Fibroblast of upper back skin (primary cell): ENCODE data around the gene FTCD.
A peak's percentile ranks its signal among the peaks of the same experiment; 100 is the strongest.
"Not testable (repeated sequence)": the region's sequence is repeated elsewhere in the genome, so short reads cannot be mapped to it uniquely, and the experiment has no call there.

ENCODE experiments used
- DNase-seq: peaks from one replicate; pipeline ENCODE4 v3.0.0-alpha.2; 2013

FTCD gene

DNA sequence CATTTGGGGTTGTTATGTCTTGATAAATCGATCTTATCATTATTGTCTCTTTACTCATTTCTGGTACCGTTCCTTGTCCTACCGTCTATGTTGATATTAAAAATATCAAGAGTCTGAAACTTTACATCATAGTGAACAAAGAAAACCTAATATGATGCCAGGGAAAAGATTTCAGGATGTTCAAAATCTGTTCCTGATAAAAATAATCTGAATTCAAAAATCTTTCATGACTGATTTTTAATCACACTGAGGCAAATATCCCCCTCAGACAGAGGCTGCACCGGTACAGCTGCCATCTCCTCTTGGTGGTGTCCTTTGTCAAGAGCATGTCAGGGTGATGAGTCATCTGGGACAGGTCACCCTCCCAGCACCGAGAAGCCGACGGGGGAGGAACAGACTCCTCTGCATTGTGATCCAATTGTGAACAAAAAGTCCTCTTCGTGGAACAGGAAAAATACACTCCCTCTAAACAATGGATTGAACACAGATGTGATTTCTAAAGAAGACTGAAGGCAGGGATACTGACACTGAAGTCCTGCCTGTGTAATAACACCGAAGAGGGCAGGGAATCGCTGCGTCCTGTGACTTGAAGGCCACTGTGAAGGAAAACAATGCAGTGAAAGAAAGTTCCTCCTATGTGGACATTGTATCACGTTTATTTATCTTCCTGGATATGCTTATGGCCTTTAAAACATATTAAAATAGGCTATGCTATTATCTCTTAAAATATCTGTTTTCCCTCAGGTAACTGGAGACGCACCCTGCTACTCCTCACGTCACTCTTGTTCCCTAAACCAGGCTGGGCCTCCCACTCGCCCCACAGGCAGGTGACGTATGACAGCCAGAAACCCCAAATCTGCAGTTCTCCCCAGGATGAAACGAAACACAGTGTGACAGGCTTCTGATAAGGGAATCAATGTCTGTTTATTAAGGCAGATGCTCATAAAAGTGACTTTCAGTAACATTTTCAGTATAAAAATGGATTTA, 33.1 kb upstream of the FTCD start:
- DNase-seq = peak; percentile 50

DNA sequence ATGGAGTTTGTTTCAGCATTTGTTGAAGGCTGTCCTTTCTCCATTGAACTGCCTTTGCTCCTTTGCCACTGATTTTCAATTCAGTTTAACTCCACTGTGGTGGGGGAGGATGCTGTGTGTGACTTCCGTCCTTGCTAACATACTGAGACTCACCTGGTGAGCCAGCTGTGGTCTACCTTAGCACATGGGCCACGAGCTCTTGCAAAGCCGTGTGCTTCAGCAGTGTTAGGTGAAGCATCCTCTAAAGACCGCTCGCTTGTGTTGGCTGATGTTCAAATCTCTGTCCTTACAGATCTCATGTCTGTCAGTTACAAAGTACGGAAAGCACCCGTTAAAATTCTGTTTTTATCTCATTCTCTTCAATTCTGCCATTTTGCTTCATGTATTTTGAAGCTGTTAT, 32.4 kb upstream of the FTCD start:
- no peak for DNase-seq

DNA sequence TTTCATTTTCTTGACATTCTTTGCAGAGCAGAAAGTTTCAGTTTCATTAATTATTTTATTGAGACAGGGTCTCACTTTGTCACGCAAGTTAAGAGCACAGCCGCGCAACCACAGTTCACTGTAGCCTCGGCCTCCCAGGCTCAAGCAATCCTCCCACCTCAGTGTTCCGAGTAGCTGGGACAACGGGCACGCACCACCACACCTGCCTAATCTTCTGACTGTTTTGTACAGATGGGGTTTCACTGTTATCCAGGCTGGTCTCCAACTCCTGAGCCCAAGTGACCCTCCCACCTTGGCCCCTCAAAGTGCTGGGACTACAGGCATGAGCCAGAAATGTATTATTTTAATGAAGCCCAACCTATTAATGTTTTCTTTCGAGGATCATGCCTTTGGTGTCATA, 31.9 kb upstream of the FTCD start:
- DNase-seq = no peak

DNA sequence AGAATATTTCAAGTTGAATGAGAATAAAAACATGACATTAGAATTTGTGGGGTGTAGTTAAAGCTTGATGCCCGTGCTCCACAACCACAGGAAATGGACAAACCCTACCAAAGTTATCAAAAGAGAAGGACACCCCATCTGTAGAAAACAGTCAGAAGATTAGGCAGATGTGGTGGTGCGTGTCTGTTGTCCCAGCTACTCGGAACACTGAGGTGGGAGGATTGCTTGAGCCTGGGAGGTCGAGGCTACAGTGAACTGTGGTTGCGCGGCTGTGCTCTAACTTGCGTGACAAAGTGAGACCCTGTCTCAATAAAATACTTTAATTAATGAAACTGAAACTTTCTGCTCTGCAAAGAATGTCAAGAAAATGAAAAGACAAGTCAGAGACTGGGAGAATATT, 30.3 kb upstream of the FTCD start:
- DNase-seq = no peak

DNA sequence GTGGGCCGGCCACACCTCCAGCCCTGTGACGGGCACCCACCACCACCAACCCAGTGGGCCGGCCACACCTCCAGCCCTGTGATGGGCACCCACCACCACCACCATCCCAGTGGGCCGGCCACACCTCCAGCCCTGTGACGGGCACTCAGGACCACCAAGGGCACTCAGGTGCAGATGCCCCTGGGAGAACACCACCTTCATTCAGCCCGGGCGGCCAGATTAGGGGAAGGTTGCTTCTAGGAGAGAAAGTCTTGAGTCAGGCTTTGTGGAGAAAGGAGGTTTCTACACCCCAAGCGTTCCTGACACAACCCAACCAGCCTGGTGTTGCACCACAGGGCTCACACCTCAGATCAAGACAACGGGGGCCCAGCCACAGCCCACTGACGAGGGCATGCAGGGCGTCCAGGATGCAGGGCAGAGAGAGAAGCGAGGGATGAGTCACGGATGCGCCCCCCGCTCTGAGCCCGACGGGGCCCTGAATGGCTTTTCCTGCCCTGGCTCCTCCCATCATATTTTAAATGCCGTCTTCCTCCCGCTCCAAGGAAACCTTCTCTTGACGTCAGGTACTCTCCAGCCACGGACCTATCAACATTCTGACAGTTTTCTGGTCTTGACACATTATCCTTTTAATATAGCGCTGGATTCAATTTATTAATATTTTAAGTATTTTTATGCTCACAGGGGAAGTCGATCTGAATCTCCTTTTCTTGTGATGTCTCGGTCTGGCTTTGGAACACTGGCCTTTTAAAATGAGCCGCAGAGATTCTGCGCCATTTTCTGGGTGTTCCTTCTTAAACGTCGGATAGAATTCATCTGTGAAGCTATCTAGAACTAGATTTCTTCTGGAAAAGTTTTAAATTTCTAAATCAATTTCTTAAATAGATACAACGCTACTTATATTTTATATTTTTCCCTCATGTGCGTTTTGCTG, 29.5 kb upstream of the FTCD start:
- DNase-seq = peak; percentile 74

DNA sequence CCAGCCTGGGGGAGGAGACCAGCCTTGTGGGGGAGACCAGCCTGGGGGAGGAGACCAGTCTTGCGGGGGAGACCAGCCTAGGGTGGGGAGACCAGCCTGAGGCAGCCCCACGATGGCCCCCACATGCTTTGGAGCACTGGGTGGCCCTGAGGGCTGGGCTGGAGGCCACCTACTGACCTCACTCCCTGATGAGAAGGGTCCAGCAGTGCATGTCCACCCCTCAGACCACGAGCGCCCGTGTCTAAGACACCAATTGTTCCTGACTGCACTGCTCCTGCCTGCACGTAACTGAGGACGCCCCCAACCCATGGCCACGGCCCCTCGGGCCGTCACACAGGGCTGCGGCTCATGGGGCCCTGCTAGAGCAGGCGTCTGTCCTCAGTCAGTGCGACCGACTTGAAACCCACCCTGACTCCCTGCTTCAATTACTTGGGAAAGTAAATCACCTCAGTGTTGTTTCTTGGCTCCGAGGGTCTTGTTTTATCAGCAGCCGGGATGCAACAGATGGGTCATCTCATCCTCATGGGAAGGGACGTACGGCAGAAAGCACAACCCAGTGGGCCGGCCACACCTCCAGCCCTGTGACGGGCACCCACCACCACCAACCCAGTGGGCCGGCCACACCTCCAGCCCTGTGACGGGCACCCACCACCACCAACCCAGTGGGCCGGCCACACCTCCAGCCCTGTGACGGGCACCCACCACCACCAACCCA, 28.7 kb upstream of the FTCD start, which contains the start of gene SPATC1L:
TSS of gene SPATC1L (minus strand) at position 550 of the 715 bp plus-strand sequence. CDS start 1,643 bp downstream, outside the sequence.
- DNase-seq = peak; percentile 72

DNA sequence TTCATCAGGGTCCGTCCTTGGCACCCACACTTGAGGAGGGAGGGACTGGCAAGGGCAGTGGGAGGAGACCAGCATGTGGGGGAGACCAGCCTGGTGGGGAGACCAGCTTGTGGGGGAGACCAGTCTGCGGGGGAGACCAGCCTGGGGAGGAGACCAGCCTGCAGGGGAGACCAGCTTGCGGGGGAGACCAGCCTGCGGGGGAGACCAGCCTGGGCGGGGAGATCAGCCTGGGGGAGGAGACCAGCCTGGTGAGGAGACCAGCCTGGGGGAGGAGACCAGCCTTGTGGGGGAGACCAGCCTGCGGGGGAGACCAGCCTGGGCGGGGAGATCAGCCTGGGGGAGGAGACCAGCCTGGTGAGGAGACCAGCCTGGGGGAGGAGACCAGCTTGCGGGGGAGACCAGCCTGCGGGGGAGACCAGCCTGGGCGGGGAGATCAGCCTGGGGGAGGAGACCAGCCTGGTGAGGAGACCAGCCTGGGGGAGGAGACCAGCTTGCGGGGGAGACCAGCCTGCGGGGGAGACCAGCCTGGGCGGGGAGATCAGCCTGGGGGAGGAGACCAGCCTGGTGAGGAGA, 28.0 kb upstream of the FTCD start:
- not testable (repeated sequence) for DNase-seq

DNA sequence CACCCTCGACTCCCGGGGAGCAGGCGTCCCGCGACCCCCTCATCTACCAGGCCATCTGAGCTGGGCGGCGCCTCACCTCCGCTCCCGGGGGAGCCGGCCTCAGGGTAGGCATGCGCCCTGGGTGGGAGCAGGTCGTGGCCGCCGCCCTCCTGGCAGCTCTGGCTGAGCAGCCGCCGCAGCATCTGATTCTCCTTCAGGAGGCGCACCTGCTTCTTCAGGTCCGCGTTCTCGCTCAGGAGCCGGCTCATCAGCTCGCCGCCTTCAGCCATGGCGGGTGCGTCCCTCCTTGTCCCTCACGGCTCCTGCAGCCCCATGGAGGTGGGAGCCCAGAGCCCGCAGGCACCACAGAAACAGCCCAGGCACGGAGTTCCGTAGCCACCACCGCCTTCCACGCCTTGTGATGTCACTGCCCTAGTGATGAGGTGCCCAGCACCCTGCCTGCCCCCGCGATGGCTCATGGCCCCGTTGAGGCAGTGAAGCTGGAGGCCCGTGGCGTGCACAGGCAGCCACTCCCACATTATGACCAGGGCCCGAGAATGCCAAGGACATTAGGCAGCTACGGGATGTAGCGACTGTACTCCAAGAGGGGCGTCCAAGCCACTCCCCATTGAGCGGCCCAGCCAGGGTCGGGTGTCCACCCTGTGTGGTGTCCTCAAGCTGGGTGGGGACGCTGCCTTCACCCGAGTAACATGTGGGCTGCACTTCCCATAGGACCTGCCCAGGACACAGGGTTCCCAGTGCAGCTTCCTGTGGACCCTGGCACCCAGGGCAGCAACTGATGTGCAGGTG, 27.4 kb upstream of the FTCD start:
- no peak for DNase-seq

DNA sequence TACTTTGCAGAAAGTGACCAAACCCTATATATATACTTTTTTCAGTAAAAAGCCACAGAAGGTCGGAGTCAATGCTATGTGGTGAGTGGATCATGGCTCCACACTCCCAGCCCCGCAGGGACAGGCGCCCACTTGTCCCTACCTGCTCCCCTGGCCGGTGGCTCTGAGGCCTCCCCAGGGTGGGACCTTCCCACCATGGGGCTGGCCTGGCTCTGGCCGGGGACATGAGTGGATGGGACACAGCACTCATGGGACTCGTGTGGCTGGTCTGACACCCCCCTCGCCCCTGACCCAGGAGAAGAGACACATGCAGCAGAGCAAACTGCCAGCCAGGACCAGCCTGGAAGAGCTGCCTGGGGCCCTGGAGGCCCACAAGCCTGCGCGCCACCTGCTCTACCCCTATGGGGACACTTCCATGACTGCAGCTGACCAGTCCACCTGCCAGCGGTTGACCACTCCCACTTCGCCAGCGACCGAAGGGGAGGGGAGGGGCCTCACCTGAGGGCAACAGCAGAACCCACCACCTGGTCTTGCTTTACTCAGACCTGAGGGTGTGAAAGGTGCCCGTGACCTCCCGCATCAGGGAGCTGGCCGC, 26.7 kb upstream of the FTCD start:
- no peak for DNase-seq

DNA sequence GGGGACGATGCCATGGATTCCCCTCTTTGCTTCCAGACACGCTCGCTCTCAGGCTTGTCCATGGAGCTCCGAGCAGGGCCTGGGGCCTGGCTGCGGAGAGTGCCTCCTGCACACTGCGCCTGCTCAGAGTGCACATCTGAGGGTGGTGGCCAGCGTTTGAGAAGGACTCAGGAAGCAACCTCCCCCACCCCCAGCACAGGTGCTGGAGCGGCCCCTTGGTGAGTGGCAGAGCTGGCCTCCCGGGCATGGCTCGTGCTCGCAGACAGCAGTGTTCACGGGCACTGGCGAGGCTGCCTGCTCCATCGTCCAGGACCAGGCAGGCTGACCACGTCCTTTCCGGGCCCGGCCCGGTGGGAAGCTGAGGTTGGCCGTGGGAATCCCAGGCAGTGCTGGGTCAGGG, 26.1 kb upstream of the FTCD start:
- no peak for DNase-seq

DNA sequence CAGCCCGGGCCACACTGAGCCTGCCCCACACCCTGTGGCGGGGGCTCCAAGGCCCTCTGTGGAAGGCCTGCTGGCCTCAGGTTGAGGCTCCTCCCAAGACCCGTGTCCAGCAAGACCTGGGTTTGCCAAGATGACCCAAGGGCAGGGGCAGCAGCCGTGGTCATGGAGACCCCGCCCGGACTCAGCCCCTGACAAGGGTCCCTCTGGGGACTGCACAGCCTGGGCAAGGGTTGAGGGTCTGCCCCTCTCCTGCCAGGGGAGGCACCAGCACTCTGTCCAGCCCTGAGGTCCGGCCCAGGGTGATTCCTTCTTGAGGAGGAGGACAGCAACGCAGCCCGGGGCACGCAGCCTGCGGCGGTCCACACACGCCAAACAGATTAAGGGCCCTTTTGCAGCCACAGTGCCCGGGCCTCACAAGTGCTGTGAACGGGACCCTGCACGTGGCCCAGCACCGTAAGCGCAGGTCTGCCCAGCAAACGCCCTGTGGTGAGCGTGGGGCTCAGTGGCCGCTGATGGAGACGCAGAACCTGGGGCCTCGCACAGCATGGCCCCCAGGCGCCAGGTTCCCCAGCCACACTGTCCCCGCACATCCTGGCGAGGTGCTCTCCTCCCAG, 25.5 kb upstream of the FTCD start:
- no peak for DNase-seq

DNA sequence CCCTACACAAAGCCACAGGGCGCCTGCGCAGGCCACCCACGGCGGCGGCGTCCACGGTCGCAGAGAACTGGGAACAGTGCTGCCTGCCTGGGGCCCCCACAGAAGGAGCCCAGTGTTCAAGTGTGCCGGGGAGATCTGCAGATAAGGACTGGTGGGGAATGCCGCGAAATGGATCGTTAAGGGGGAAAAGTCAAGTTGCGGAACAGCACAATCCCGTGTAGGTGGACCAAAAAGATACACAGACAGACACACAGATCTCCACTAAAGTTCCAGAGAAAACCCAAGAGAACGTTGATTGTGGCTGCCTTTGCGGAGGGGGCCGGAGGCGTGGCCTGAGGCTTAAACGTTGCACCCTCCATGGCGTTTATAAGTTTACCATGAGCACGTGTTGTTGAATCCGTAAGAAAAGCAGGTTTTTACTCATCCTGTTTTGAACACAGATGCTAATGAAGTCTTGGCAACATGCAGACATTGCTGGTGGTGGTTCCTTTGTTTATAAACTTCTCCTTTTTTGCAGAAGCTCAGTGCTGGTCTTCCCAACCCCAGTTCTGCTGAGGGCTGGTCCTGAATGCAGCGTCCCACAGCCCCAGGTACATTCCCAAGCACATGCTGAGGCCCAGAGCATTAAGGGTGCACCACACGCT, 24.8 kb upstream of the FTCD start:
- no peak for DNase-seq

DNA sequence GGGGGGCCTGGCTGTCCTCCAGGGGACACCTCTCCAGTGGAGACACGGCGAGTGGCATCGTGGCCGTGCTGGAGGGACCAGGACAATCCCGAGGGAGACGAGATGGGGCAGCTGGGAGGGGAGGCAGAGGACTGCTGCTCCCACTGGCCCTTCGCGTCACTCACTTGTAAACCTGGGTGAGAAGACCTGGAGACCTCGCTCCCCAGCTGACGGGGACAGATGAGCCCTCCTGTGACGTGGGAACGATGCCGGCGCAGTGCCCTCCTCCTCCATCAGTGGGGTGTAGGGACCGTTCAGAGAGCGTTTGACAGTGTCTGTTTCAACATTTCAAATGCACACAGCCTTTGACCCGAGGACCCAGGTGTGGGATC, 24.3 kb upstream of the FTCD start:
- no peak for DNase-seq

DNA sequence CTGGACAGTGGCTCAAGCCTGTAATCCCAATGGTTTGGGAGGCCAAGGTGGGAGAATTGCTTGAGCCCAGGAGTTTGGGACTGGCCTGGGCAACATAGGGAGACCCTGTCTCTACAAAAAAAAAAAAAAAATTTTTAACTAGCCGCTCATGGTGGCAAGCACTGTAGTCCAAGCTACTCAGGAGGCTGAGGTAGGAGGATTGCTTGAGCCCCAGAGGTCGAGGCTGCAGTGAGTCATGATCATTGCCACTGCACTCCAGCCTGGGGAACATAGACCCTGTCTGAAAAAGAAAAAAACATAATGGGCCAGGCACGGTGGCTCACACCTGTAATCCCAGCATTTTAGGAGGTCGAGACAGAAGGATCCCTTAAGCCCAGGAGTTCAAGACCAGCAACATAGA, 23.6 kb upstream of the FTCD start:
- DNase-seq = no peak

DNA sequence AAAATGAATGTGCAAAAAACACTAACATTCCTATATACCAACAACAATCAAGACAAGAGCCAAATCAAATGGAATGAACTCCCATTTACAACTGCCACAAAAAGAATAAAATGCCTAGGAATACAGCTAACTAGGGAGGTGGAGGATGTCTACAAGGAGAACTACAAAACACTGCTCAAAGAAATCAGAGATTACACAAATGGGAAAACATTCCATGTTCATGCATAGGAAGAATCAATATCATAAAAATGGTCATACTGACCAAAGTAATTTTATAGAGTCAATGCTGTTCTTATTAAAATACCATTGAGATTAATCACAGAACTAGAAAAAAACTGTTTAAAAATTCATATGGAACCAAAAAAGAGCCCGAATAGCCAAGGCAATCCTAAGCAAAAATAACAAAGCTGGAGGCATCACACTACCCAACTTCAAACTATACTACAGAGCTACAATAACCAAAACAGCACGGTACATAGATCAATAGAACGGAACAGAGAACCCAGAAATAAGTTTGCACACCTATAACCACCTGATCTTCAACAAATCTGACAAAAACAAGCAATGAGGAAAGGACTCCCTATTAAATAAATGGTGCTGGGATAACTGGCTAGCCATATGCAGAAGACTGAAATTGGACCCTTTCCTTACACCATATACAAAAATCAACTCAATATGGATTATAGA, 21.2 kb upstream of the FTCD start:
- not testable (repeated sequence) for DNase-seq

DNA sequence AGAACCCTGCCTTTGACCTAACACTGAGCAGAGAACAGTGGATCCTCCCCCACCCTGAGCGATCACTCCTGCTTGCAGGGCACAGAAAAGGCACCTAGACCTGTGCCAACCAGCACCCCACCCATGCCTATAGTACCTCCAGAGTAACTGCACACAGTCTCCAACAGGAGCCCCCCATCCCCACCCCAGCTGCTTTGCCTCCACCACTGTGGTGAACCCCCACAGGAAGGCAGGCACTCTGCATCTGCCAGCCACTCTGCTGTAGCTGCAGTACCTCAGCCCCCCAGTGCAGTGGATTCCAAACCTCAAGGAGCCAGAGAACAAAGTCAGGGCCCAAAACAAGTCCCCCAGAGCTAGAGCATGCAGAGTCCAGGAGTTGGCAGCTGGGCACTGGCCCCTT, 18.2 kb upstream of the FTCD start:
- DNase-seq = no peak

DNA sequence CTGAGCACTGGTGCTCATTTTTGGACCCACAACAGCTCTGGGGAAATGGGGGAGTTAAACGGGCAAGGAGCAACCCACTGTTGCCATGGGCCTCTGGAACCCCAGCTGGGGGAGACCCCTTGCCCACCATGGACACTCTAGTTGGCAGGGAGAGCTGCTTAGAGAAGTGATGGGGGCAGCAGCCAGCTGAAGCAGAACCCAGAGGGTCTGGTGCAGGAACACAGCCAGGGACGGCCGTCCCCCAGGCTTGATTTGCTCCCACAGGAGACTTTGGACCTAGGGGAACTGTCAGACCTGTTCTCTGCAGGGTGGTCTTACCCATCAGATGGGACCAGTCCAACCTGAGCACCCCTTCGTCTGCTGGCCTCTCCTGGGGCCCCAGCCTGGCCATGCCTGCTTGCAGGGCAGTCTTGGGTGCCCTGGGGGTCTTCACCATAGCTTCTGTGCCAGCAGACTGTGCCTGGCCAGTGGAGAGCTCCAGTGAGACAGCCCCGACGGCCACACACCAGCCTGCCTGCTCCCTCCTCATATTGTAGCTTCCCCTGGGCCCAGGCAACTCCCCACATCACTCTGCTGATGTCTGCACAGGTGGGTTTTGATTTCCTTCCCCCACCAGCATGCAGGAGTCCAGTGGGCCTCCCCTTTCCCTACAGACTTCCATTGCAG, 17.6 kb upstream of the FTCD start:
- DNase-seq = no peak

DNA sequence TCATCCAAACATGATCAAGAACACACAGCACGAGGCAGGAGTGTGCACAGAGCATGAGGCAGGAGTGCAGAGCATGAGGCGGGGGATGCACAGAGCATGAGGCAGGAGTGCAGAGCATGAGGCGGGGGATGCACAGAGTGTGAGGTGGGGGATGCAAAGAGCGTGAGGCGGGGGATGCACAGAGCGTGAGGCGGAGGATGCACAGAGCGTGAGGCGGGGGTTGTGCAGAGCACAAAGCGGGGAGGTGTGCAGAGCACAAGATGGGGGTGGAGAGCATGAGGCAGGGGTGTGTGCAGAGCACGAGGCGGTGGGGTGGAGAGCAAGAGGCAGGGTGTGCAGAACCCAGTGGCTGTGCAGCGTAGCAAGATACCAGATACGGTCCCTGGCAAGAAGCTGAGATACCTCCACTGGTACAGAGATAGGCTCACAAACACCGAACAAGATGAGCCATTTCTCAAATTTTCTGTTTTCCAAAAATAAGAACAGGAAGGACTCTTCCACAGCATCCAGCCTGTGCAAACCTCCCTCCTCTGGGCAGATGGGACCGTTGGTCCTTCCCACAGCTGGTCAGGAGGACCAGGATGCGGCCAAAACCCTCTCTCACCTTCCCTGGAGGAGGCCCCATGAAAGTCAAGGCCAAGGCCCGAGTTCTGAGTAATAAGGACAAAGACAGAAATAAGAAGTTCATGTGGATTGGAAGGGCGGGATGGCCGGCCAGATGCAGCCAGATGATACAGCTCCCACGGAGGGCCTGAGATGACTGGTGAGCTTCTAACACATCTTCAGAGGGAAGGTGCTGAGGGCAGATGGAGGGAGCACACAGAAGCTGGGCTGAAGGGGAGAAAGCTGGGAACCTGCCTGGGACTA, 16.9 kb upstream of the FTCD start:
- no peak for DNase-seq
